ENCODE data around the gene CRYBG2. TPM values are rescaled to one million over a fixed set of nuclear protein-coding genes. Genes with fewer than 3 reads are reported as not detected.
"Not testable (repeated sequence)": the region's sequence is repeated elsewhere in the genome, so short reads cannot be mapped to it uniquely, and the experiment has no call there.

CRYBG2 gene
- total RNA-seq, 1 donor from 2014 or later, result not detected

- ATAC-seq (no peak), DNase-seq (ENCODE audit: low spot score) (no peak)
- intact Hi-C loops (cut with DNase I), result no loop called here
These were observed 595 bp downstream of the CRYBG2 start for GRCh38 chr1:26353210-26353859.

DNA sequence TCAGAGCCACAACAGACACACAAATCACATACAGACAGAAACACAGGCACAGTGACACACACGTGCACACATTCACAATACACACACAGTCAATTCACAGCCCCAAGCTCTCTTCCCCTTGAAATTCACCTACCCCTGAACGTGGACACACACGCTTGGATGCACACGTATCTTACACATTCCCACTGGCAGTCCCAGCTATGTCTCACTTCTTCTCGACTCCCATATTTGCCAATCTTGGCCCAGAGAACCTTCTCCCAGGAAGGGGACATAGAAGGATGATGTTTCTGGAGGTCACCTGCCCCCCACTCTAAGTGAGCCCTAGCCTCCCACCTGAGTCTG is 1.6 kb downstream of the CRYBG2 start:
- intact Hi-C loops (cut with DNase I), result no loop called here
- no peak for ATAC-seq
- DNase-seq (ENCODE audit: low spot score), result no peak

- intact Hi-C loops (cut with DNase I), result no loop called here
- DNase-seq (ENCODE audit: low spot score) (no peak), ATAC-seq (no peak)
These were observed 2.2 kb downstream of the CRYBG2 start for GRCh38 chr1:26351590-26352337.

DNA sequence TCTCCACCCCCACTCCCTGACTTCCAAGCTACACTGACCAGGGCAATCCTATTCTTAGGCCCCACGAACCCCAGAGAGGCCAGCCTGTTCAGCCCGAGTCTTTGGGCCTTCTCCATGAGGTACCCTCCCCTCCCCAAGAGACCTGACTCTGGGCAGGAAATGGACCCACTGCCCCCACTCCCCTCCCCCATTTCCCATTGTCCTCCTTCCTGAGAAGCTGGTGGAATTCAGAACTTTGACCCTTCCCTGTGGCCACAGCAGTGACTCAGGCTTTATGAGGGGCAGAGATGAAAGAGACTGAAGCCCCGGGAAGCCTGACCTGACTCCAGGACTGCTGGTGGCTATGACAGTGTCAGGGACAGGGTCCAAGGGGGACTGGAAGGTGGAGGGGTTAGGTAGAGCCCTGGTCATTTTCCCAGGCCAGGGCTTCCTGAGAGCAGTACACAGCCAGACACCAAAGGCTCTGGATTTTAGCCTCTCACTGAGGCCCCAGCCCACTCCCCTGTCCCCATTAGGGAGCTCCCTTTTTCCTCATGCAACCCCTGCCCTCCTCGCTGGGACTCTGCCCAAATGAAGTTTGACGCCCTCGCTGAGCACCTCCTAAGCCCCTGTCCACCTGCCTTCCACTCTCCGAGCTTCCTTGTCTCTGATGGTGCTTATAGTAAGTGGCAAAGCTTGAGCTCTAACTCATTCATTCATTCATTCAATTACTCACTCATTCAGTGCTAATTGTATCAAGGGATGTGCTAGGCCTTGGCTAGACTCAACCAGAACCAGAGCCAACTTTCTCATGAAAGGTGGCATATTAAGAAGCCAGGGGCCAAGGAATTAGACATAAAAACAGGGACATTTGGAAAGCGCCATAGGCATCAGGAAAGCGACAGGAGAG is 3.0 kb downstream of the CRYBG2 start:
- intact Hi-C loops (cut with DNase I), result no loop called here
- no peak for ATAC-seq
- DNase-seq (ENCODE audit: low spot score), result no peak

GRCh38 chr1:26350343-26350700 is 3.6 kb downstream of the CRYBG2 start:
- intact Hi-C loops (cut with DNase I), result no loop called here
- no peak for ATAC-seq

DNA sequence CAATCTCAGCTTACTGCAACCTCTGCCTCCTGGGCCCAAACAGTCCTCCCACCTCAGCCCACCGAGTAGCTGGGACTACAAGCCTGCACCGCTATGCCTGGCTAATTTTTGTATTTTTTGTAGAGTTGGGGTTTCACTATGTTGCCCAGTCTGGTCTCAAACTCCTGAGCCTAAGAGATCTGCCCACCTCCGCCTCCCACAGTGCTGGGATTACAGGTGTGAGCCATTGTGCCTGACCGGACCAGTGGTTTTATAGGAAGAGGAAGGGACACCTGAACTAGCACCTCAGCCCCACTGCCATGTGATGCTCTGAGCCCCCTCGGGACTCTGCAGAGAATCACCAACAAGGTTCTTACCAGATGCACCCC is 4.1 kb downstream of the CRYBG2 start:
- intact Hi-C loops (cut with DNase I), result no loop called here
- DNase-seq (ENCODE audit: low spot score), result no peak
- no peak for ATAC-seq

More at GRCh38 chr1:26350343-26350700, 3.6 kb downstream of the CRYBG2 start:
- no peak for DNase-seq (ENCODE audit: low spot score)

- intact Hi-C loops (cut with DNase I), result no loop called here
- ATAC-seq, result no peak
- no peak for DNase-seq (ENCODE audit: low spot score)
These were observed 4.6 kb downstream of the CRYBG2 start for GRCh38 chr1:26349188-26349876.

DNA sequence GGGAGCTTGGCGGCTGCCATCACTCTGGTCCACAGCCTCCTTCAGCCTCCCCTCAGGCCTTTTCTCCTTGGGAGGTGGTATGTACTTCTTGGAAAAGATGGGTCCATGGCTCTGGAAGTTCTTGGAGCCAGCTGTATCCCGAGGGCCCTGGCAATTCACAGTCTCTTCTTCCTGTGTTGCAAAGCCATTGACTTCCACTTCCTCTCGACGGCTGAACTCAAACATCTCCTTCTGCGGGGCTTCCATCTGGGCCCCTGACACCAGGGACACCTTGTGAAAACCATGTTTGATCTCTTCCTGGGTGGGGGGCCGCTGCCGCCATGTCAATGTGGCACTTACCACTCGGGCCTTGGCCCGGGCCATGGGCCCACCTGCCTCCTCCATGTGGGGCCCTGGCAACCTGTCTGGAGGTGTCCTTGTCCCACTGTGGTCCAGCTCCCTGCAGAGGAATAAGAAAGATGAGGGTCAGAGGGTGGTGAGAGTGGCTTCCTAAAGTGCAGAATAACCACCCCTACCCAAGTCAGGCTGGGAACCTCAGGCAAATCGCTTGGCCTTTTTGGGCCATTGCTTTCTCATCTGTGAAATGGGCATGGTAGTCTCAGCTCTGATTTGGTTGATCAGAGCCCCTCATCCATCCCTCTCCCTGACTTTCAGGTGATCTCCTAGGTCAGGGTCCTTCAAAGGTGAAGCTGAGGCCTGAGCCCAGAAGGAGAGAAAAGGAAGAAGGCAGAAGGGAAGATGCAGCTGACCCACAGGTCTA is 7.5 kb downstream of the CRYBG2 start:
- DNase-seq (ENCODE audit: low spot score), result no peak
- ATAC-seq, result no peak
- intact Hi-C loops (cut with DNase I), result no loop called here

- DNase-seq (ENCODE audit: low spot score) (no peak), ATAC-seq (no peak)
- intact Hi-C loops (cut with DNase I), result no loop called here
These were observed 8.2 kb downstream of the CRYBG2 start for GRCh38 chr1:26345718-26346117.

DNA sequence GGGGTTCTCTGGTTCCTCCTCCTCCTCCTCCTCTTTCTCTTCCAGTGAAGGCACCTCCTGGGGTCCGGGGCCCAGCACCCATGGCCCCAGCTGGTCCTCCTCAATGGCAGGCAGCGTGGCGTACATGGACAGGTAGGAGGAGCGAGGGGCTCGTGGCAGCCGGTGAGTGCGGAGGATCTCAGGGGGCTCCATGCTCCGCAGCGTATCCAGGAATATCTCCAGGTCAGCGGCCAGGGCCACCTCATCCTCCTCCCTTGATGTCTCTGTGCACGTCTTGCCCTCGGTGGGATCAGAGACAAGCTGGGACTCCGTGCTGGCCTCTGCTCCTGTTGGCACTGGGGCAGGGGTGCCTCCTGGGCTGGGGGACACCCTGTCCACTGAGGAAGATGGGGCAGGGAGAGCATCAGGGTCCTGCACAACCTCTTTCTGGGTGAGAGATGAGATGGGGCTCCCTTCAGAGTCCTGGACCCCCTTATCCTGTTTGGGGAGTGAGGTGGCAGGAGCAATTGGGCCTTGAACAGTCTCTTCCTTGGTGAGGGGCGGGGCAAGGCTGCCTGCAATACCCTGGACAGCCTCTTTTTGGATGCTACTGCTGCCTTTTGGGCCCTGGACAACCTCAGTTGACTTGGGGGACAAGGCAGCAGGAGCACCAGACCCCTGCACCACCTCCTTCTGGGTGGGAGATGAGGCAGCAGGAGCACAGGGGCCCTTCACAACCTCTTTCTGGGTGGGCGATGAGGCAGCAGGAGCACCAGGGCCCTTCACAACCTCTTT is 9.6 kb downstream of the CRYBG2 start:
- intact Hi-C loops (cut with DNase I), result no loop called here
- DNase-seq (ENCODE audit: low spot score) (no peak), ATAC-seq (no peak)

GRCh38 chr1:26340047-26340481 is 13.9 kb downstream of the CRYBG2 start:
- intact Hi-C loops (cut with DNase I), result no loop called here
- ATAC-seq, result no peak
- no peak for DNase-seq (ENCODE audit: low spot score)

DNA sequence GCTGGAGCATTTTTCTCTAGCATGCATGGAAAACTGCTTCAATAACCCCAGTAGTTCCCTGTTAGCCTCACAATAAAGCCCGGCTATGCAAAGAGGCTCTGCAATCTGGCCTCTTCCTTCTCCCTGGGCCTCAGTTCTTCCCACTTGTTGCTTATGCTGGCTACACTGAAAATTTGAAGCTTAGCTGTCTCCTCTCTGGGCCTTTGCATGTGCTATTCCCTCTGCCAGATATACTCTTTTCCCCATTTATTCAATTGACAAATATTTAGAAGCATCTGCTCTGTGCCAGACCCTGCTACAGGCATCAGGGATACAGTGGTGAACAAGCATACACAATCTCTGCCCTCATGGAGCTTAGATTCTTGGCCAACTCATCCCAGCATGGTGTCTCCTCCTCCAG is 15.3 kb downstream of the CRYBG2 start:
- ATAC-seq, result no peak
- intact Hi-C loops (cut with DNase I), result no loop called here
- no peak for DNase-seq (ENCODE audit: low spot score)

GRCh38 chr1:26337625-26338024 is 16.3 kb downstream of the CRYBG2 start:
- DNase-seq (ENCODE audit: low spot score), result no peak
- intact Hi-C loops (cut with DNase I), result no loop called here
- no peak for ATAC-seq

DNA sequence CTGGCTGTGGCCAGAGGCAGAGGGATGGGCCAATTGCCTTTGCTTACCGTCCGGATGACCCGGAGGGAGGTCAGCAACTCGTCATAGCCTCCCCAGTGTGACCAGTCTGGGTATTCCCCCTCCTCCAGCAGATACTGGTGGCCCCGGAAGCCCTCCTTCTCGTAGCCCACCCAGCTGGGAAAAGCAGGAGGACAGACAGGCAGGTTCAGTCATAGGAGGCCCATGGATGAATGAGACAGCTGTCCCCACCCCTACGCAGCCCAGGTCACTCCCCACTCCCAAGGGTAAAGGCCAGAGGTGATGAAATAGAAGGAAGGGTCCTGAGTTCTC is 16.8 kb downstream of the CRYBG2 start:
- DNase-seq (ENCODE audit: low spot score) (no peak), ATAC-seq (peak; percentile 17)
- intact Hi-C loops (cut with DNase I), result no loop called here

DNA sequence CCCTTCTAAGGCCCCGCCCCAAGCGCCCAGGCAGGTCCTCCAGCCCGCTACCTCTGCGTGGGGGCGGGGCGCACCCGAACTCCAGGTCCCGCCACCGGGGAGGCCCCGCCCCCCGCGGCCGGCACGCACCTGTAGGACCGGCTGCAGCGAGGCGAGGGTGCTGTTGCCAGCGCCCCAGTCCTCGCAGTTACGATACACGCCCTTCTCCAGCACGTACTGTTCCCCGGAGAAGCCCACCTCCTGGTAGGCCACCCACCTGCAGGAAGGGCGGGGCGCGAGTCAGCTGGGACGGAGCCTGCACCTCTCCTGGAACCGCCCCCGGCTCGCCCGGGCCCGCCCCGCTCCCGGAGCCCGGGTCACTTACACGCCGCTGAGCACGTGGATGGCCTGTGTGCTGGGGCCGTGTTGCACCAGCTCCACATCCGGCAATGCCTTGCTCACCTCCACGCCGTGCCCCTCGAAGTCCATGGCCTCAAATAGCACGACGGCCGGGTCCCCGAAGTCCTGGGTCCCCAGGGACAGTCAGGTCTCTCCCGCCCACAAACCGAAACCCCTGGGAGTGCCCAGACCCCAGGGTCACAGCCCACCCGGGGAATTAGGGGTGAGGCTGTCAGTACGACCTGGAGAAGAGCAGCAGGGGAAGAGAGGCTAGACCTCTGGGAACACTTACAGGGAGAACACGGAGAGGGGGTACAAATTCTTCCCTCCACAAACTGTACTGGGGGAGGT is 17.3 kb downstream of the CRYBG2 start:
- ATAC-seq (peak; percentile 73), DNase-seq (ENCODE audit: low spot score) (peak; percentile 73)
- intact Hi-C loops (cut with DNase I), result no loop called here

- no peak for ATAC-seq
- intact Hi-C loops (cut with DNase I), result no loop called here
- DNase-seq (ENCODE audit: low spot score), result no peak
These were observed 18.0 kb downstream of the CRYBG2 start for GRCh38 chr1:26335774-26336476.

- intact Hi-C loops (cut with DNase I); DNase-seq (ENCODE audit: low spot score); ATAC-seq: not testable (repeated sequence)
These were observed 20.6 kb downstream of the CRYBG2 start for GRCh38 chr1:26333312-26333711.
